Heart right ventricle (tissue), 16 donors: ENCODE data around the gene TMPRSS11A. TPM values are rescaled to one million over a fixed set of nuclear protein-coding genes. Genes with fewer than 3 reads are reported as not detected.

Experiments used
- ATAC-seq, 8 donors: fragments of 200-7000 bp; cut with Tn5 transposase; one replicate each; pipeline ENCODE4 v1.9.1; 2020; ENCODE audit warnings: mild to moderate bottlenecking in 8 of 8, moderate library complexity in 8 of 8, moderate number of reproducible peaks in 1 of 8
- DNase-seq, 2 donors: peaks; one replicate each; pipeline ENCODE4 v3.0.0-alpha.2; 2020
- H3K27ac ChIP-seq, 10 donors: fragments of 200-600 bp; sonication (generic) in 2 of 10; one replicate each; pipeline versions ENCODE4 v1.5.0 to v1.8.0; 2020 to 2022; ENCODE audit warnings: mild to moderate bottlenecking in 3 of 10
- H3K27me3 ChIP-seq, 7 donors: fragments of 200-600 bp; one replicate each; pipeline ENCODE4 v1.8.0; 2021 to 2022; ENCODE audit warnings: mild to moderate bottlenecking in 2 of 7
- H3K36me3 ChIP-seq, 9 donors: fragments of 200-600 bp; sonication (generic) in 1 of 9; one replicate each; pipeline versions ENCODE4 v1.5.0 to v1.8.0; 2020 to 2022; ENCODE audit warnings: mild to moderate bottlenecking in 2 of 9
- H3K4me1 ChIP-seq, 9 donors: fragments of 200-600 bp; sonication (generic) in 1 of 9; one replicate each; pipeline versions ENCODE4 v1.5.0 to v1.8.0; 2020 to 2022; ENCODE audit warnings: mild to moderate bottlenecking in 4 of 9
- H3K4me3 ChIP-seq, 10 donors: fragments of 200-600 bp; sonication (generic) in 2 of 10; one replicate each; pipeline versions ENCODE4 v1.5.0 to v1.8.0; 2020 to 2022; ENCODE audit warnings: mild to moderate bottlenecking in 7 of 10, moderate library complexity in 2 of 10
- H3K9me3 ChIP-seq, 11 donors: fragments of 200-600 bp in 10 of 11; sonication (generic) in 2 of 11; one replicate each; pipeline versions ENCODE4 v1.5.0 to v1.8.0; 2013 to 2022; ENCODE audit warnings: mild to moderate bottlenecking in 2 of 11, control low read depth in 1 of 11, moderate library complexity in 1 of 11
- WGBS, 2 donors: extraction: QIAGEN DNeasy Blood & Tissue Kit; methylation state at CpG; one replicate each; pipeline ENCODE4 v1.1.7; 2013; ENCODE audit warnings: inconsistent platforms in 1 of 2; 5-methylcytosine and 5-hydroxymethylcytosine counted together
- intact Hi-C, 10 donors: fragments of 100-400 bp; cut with DNase I; formaldehyde crosslinking; loops; one replicate each; pipeline versions ENCODE4 v1.11.1 to v1.14.2; 2022
- polyA plus RNA-seq, 2 donors: library from polyadenylated mRNA; stranded (reverse); fragments of 200-250 nt; gene quantifications; one replicate each; pipeline ENCODE4 v1.2.3, GENCODE V29; 2013
- total RNA-seq, 10 donors: library from RNA; stranded (reverse); fragmentation: NEBNext Ultra II Directional in 3 of 10; extraction: Animal tissue kit (Norgen Biotek cat#: 25700) in 3 of 10; gene quantifications; one replicate each; pipeline versions ENCODE4 v1.2.1 to v1.2.4, GENCODE V29; 2021 to 2023
- TF ChIP-seq, protein P1 (sequence below), 9 donors: fragments of 200-600 bp; sonication (generic) in 2 of 9; IDR thresholded peaks; one replicate each; pipeline versions ENCODE4 v1.5.0 to v1.8.0; 2021 to 2022; ENCODE audit warnings: antibody characterized with exemption in 9 of 9, mild to moderate bottlenecking in 5 of 9, moderate library complexity in 1 of 9
- donor health status: Arrhythmogenic right ventricular cardiomyopathy.
- donor health status: ischemic (EF 13 %, LVEDD 7.1; RV severe dilation, severe dysfunction).
- donor health status: healthy with polysubstance abuse.
- donor health status: DM: no; HTN: yes; CAD: no.
- donor health status: DM: no; HTN: no; CAD: no.
- donor health status: ischemic (EF 25% LVEDD 6.9; RV normal size, moderate dysfunction).
- donor health status: ischemic (EF 25% LVEDD 5.7; RV mildly dilated, moderate dysfunction).
- donor health status: healthy.
- donor health status: DM: yes; HTN: yes; CAD: no.
- donor health status: Ischemic cardiomyopathy.
- donor health status: ischemic (EF 35%, LVEDD 5.7; RV mildly dilated, moderate dysfunction).
- donor health status: nonischemic (EF 11% LVEDD 7.7; RV severe dilation, severe dysfunction).
- donor health status: DM: yes; HTN: yes; CAD: no.
- donor health status: PGD.
- donor health status: ischemic (EF 29% LVEDD 5.4; RV normal size, mild dysfunction).
- donor health status: nonischemic (EF 23%, LVEDD 6.1; RV moderate dilation, normal function).

TMPRSS11A gene
- total and polyA plus RNA-seq, 12 donors, result 0.01 TPM; not detected in 11

DNA sequence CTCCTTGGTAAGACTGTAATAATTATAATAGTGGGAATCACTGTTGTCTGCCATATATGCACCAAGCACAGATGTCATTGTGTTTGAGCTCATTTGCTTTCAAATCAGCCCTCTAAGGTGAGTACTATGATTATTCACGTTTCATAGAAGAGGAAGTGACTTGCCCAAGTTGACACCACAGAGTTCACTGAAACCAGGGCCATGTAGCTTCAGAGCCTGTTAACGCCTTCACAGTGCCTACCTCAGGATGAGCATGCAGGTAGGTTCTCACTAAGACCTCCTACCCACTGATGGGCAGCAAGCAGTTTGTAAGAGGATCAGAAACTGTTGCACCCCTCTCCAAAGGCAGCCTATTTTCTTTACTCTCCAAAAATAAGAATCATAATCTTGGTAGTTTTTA lies 27.4 kb downstream of the TMPRSS11A start:
- no peaks in the 10 kb centered on the region for H3K27me3 ChIP-seq
- intact Hi-C loops, result no loop called here
- DNase-seq (no peak), ATAC-seq (no peak)
- no peak overlapping the region for H3K4me3 ChIP-seq
- H3K36me3 ChIP-seq, result no peaks in the 10 kb centered on the region
- H3K27ac ChIP-seq, result no peak overlapping the region
- peaks cover 0 to 21% (median 5%) of the 10 kb centered on the region in 11 donors for H3K9me3 ChIP-seq
- 53 to 57% methylated on average over 2 of the region's 2 CpGs for WGBS, 2 donors
- H3K4me1 ChIP-seq, result no peaks in the 10 kb centered on the region
- TF ChIP-seq, protein P1, sequence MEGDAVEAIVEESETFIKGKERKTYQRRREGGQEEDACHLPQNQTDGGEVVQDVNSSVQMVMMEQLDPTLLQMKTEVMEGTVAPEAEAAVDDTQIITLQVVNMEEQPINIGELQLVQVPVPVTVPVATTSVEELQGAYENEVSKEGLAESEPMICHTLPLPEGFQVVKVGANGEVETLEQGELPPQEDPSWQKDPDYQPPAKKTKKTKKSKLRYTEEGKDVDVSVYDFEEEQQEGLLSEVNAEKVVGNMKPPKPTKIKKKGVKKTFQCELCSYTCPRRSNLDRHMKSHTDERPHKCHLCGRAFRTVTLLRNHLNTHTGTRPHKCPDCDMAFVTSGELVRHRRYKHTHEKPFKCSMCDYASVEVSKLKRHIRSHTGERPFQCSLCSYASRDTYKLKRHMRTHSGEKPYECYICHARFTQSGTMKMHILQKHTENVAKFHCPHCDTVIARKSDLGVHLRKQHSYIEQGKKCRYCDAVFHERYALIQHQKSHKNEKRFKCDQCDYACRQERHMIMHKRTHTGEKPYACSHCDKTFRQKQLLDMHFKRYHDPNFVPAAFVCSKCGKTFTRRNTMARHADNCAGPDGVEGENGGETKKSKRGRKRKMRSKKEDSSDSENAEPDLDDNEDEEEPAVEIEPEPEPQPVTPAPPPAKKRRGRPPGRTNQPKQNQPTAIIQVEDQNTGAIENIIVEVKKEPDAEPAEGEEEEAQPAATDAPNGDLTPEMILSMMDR (IDR thresholded peaks at IDR 0.05), result no peak

DNA sequence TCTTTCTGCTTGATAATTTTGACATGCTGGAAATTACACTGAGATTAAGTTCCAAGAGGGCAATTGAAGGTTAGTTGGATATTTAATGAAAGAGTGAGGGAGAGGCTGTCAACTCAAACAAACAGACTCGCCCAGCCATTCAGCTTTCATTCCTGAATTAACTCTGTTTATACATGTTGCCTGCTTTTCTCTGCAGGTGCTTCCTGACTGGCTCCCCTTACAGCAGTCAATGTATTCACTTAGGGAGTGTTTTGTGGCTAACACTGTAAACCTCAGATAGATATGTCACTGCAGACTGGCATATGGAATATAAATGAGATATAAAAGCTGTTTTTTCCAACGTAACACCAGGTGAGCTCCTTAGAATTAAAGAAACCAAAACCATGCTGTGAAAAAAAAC lies 28.7 kb downstream of the TMPRSS11A start:
- Histone ChIP-seq H3K9me3 (peaks cover 0 to 21% (median 5%) of the 10 kb centered on the region in 11 donors), H3K36me3 (no peaks in the 10 kb centered on the region), H3K27me3 (no peaks in the 10 kb centered on the region), H3K4me3 (no peak overlapping the region), H3K4me1 (no peaks in the 10 kb centered on the region), H3K27ac (no peak overlapping the region)
- DNase-seq, result no peak
- intact Hi-C loops, result no loop called here
- 23 to 38% methylated on average over 2 of the region's 2 CpGs for WGBS, 2 donors
- ATAC-seq, result no peak
- TF ChIP-seq, protein P1 (IDR thresholded peaks at IDR 0.05), result no peak

DNA sequence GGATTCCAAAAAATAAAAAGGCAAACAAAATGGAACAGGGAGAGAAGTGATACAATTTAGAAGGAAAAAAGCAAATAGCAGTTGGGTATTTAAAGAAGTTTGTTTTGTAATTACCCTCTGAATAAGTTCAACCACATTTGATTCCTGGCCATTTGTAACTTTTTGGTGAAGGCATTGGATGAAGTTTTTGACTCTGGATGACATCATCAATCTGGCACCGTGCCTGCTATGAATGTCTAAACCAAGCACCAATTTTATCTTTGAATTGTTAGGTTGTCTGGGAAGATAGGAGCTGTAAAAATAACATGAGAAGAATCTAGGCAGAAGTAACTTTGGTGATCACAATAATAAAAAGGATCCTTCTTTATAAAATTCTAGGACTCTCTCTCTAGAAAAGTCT lies 29.5 kb downstream of the TMPRSS11A start:
- intact Hi-C loops, result no loop called here
- 8 to 25% methylated on average over 1 of the region's 1 CpG for WGBS, 2 donors
- DNase-seq (no peak), ATAC-seq (no peak)
- H3K4me1 ChIP-seq, result no peaks in the 10 kb centered on the region
- H3K4me3 ChIP-seq, result no peak overlapping the region
- H3K9me3 ChIP-seq, result peaks cover 0 to 15% (median 5%) of the 10 kb centered on the region in 11 donors
- no peak overlapping the region for H3K27ac ChIP-seq
- H3K27me3 ChIP-seq, result no peaks in the 10 kb centered on the region
- H3K36me3 ChIP-seq, result no peaks in the 10 kb centered on the region
- TF ChIP-seq, protein P1 (IDR thresholded peaks at IDR 0.05), result no peak

DNA sequence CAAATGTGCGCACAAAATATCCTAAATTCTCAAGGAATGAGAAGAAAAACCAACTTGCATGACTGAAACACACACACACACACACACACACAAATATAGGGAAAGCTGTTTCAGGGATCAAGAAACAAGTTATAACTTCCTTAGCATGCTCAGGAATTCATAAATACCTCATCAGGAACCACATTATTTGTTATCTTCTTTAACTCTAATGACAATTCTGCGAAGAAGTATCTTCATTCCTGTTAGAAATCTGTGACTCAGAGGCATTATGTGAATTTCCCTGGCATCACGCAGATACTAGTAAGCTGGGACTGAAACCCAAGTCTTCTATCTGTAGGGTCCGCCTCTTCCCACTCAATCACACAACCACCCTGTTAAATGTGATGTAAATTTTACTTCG lies 30.3 kb downstream of the TMPRSS11A start:
- H3K36me3 ChIP-seq, result no peaks in the 10 kb centered on the region
- TF ChIP-seq, protein P1 (IDR thresholded peaks at IDR 0.05), result no peak
- intact Hi-C loops, result no loop called here
- DNase-seq (no peak), ATAC-seq (no peak)
- no peaks in the 10 kb centered on the region for H3K4me1 ChIP-seq
- WGBS, 2 donors, result 89 to 95% methylated on average over 5 of the region's 5 CpGs
- H3K27me3 ChIP-seq, result no peaks in the 10 kb centered on the region
- H3K9me3 ChIP-seq, result peaks cover 0 to 8% (median 0%) of the 10 kb centered on the region in 11 donors
- no peak overlapping the region for H3K27ac ChIP-seq
- no peak overlapping the region for H3K4me3 ChIP-seq
